ENCODE measurements around the gene STEAP4.

DNA sequence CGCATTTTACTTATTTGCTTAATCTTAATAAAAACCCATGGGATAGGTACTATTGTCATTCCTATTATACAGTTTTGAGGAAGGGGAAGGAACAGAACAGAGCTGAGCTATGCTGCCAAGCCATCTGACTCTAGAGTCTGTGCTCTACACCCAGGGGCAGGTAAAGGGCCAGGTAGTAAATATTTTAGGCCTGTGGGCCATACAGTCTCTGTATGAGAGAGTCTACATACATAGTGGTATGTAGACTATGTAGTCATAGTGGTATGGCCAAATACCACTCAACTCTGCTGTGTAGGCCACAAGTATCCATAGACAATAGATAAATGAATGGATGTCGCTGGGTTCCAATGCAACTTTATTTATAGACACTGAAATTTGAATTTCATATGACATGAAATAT is 83.4 kb downstream of the STEAP4 start:
- TF ChIP-seq, protein P1, sequence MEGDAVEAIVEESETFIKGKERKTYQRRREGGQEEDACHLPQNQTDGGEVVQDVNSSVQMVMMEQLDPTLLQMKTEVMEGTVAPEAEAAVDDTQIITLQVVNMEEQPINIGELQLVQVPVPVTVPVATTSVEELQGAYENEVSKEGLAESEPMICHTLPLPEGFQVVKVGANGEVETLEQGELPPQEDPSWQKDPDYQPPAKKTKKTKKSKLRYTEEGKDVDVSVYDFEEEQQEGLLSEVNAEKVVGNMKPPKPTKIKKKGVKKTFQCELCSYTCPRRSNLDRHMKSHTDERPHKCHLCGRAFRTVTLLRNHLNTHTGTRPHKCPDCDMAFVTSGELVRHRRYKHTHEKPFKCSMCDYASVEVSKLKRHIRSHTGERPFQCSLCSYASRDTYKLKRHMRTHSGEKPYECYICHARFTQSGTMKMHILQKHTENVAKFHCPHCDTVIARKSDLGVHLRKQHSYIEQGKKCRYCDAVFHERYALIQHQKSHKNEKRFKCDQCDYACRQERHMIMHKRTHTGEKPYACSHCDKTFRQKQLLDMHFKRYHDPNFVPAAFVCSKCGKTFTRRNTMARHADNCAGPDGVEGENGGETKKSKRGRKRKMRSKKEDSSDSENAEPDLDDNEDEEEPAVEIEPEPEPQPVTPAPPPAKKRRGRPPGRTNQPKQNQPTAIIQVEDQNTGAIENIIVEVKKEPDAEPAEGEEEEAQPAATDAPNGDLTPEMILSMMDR (IDR thresholded peaks at IDR 0.05): no peak
- TF ChIP-seq EP300 (IDR thresholded peaks at IDR 0.05; ENCODE audit: low read depth): no peak
